ENCODE data around the gene TLE5.
A peak's percentile ranks its signal among the peaks of the same experiment; 100 is the strongest.
"Not testable (repeated sequence)": the region's sequence is repeated elsewhere in the genome, so short reads cannot be mapped to it uniquely, and the experiment has no call there.

Gene TLE5

GRCh38 chr19:3060857-3061181, 1.5 kb downstream of the TLE5 start:
- no peak for DNase-seq

- DNase-seq = peak; percentile 21
Observed at GRCh38 chr19:3059653-3060052, 2.6 kb downstream of the TLE5 start.

GRCh38 chr19:3058821-3059314, 3.4 kb downstream of the TLE5 start:
- no peak for DNase-seq

GRCh38 chr19:3058009-3058820, 4.1 kb downstream of the TLE5 start:
- peak; percentile 27 for DNase-seq

- DNase-seq = peak; percentile 95
Observed at GRCh38 chr19:3057275-3057714, 5.0 kb downstream of the TLE5 start.

GRCh38 chr19:3056417-3057088, 5.7 kb downstream of the TLE5 start:
- DNase-seq = no peak

- DNase-seq = no peak
Observed at GRCh38 chr19:3055741-3056416, 6.4 kb downstream of the TLE5 start.

- DNase-seq = no peak
Observed at GRCh38 chr19:3054972-3055740, 7.1 kb downstream of the TLE5 start.

- DNase-seq = no peak
Observed at GRCh38 chr19:3054265-3054971, 7.9 kb downstream of the TLE5 start.

- DNase-seq = no peak
Observed at GRCh38 chr19:3053780-3054179, 8.5 kb downstream of the TLE5 start.

GRCh38 chr19:3053218-3053621, 9.1 kb downstream of the TLE5 start:
- DNase-seq = no peak

GRCh38 chr19:3050016-3050415, 12.3 kb downstream of the TLE5 start:
- not testable (repeated sequence) for DNase-seq

- no peak for DNase-seq
Observed at GRCh38 chr19:3049089-3049488, 13.2 kb downstream of the TLE5 start.

GRCh38 chr19:3048190-3048533, 14.1 kb downstream of the TLE5 start:
- DNase-seq = no peak

- peak; percentile 81 for DNase-seq
Observed at GRCh38 chr19:3047496-3048189, 14.7 kb downstream of the TLE5 start.

- DNase-seq = peak; percentile 84
Observed at GRCh38 chr19:3046698-3047495, 15.4 kb downstream of the TLE5 start.

GRCh38 chr19:3045885-3046697, 16.2 kb downstream of the TLE5 start:
- DNase-seq = no peak

GRCh38 chr19:3045191-3045590, 17.1 kb downstream of the TLE5 start:
- DNase-seq = no peak

GRCh38 chr19:3042621-3043267, 19.6 kb downstream of the TLE5 start:
- DNase-seq = no peak

Measured in left hindlimb (tissue), 1 donor.